NCI-H82 (cell line): Measurements from ENCODE around the gene SEPTIN8.
A peak's percentile ranks its signal among the peaks of the same experiment; 100 is the strongest.

Experiments
- DNase-seq: peaks from one replicate; lab custom pipeline; 2025; lab: John Stamatoyannopoulos, UW

The SEPTIN8 gene

GRCh38 chr5:132777209-132778069 is at the start of gene SEPTIN8:
SEPTIN8 (minus strand) TSS chr5:132777239; CDS start chr5:132777137, 102 bp downstream.
- DNase-seq, result peak; percentile 48

DNA sequence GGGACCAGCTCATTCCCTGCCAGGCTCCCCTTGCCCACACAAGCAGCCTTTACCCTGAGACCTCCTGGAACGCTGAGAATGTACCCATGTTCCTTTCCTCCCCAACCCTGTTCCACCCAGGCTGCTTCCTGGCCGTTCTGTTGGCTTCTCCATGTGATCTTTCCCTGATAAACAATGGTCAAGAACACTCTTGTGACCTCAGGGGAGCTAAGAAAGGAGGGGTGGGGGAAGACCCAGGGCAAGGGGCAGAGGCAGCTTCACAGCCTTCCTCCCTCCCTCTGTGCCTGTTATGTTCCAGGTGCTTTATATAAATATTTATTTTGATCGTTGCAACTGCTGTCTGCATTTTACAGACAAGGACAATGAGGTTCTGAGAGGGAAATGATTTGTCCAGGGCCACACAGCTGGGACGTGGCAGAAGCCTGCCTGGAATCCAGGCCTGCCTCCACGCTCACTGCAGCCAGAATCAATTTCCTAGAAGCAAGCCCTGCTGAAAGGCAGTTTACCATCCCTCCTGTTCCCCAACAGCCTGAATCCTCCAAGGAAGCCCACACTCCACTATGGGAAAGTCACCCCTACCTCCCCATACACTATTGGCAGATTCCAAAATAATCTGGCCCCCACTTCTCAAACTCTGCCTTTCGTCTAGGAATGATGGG is 49.5 kb upstream of the SEPTIN8 start:
- no peak for DNase-seq

GRCh38 chr5:132825834-132826391 is 48.9 kb upstream of the SEPTIN8 start:
- DNase-seq, result no peak

DNA sequence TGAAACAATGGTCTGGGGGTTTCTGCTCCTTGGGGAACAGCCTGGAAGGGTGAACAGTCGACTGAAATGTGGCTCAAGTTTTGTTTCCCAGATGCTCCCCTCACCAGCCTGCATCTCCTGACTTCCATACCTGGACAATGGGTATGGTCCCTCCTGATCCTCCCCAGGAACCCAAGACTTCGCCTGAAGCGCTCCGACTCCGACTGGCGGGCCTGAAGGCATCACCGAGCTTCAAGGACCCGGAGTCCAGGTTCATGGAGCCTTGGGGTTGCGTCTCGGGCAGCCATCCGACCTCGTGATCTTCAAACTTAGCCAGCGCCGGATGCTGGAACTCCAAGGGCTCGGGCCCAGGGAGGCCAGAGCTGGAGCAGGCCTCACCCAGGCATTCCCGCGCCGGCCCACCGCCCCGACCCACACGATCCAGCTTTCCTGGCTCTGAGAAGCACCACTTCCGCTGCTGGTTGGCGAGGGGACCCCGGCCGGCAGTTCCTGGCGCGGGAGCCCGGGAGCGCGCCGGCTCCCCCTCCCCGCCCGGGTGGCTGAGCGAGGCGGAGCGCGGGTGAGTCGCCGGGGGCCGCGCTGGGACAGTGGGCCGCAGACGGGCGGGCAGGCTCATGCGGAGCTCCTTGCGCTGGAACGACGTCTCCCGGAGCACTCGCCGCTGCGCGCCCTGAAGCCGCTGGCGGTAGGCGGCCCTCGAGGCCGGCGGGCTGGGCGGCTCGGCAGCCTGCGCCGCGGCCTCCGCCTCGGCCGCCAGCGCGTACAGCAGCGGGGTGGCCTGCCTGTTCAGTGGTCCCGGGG is 48.2 kb upstream of the SEPTIN8 start:
- no peak for DNase-seq

GRCh38 chr5:132824426-132824825 is 47.4 kb upstream of the SEPTIN8 start:
- no peak for DNase-seq

DNA sequence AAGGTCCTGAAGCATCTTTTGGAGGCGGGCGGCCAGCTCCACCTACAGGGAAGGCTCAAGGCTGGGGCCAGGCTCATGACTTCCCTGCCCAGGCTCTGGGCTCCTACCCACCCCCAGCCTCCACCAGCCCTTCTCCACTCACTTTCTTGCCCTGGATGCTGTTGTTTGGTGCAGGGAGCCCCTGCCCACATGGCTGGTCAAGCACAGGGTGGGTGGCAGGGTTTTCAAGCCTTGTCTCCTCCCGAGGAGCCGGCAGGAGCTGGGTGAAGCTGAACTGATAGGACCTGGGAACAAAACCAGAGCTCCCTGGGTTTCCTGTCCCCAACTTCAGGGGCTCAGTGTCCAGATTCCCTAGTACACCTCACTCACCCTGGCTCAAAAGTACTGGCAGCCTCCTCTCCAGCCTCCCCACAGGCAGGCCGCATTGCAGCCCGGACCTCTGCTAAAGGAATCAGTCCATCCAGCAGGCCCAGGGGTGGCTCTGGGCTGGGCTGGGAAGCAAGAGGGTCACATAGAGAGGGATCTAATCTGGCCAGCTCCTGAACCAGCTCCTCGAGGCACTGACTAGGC is 46.5 kb upstream of the SEPTIN8 start:
- DNase-seq, result no peak

DNA sequence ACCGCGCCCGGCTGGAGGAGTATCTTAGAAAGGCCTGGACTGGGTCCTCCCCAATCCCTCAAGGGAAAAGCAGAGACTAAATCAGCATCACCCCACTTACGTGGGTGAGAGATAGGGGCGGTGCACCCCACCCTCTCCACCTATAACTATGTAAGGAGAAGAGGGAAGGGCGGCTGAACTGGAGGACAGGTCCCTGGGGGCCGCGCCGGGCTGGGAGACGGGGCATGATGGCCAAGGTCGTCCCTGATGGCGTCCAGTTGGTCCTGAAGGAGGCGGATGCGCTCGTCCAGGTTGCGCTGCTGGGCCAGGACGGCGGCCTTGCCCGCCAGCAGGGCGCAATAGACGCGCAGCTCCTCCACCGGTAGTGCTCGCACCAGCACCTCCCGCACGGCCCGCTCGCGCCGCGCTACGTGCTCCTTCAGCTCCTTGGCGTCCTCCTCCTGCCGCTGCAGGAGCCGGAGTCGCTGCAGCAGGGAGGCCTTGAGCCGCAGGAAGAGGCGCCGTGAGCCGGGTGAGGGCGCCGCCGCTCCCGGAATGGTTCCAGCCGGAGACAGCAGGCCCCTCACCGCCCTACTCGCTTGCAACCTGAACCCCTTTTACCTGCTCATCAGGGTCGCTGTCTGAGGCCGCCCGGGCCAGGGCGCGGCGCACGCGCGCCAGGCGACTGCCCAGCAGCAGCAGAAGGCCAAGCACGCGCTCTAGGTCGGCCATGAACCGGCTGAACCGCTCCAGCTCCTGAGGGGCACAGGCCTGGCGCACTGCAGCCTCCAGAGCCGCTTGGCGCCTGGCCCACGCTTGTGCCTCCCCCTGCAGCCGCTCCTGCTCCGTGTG is 45.8 kb upstream of the SEPTIN8 start:
- no peak for DNase-seq

DNA sequence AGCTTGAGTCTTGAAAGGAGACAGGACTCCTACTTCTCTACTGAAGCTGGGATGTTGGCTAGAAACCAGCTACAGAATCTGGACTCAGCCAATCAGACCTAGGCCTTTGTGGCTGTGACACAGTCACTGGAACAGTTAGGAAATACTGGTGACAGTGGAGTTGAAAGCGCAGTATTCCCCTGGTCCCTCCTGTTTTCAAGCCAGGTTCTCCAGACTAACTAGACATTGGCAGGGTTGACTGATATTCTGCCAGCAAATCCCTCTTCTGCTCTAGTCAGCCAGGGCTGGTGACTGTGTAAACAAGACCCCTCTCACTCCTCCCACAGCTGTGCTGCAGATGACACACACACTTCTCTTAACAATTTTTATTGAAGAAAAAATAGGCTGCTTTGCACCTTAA is 44.8 kb upstream of the SEPTIN8 start:
- no peak for DNase-seq

DNA sequence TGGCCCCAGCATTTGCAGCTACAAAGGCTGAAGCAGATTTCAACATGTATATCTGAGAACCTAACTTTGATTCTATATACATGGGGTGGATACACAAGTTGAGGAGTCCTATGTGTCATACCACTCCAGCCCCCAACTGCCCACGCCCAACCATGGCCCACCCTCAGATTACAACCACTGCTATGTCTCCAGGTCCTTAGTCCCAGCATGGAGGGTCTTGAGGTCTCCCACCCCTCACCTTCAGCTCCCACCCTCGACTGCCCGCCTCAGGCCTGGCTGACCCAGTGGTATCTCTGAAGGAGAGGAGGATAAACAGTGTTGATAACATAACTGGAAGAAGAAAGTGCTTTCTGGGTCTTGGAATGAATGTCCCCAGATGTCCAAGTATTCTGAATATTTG is 44.3 kb upstream of the SEPTIN8 start:
- no peak for DNase-seq

DNA sequence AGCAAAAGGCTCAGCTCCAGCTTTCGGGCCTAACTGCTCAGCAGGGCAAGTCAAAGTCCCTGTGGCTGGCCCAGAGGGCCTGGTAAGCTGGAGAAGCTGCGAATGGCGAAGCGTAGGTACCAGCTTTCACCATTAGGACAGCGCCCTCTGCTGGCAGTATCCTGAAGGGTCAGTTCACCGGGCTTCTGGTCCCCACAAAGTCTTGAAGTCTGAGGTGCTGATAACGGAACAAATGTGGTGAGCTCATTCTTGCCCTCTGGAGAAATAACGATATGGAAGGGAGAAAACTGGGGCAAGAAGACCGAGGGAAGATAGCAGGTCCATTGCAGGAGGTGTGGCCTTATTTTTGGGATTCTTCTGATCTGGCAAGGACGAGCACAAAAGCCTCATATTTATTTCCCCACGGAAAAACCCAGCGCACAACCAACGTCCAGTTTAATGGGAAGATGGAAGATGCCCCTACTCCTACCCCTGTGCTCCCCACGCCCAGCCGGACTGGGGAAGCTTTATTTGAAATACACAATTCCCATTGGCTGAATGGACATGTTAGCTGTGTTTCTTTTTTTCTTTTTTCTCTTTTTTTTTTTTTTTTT is 43.2 kb upstream of the SEPTIN8 start:
- peak; percentile 94 for DNase-seq

GRCh38 chr5:132819468-132819867 is 42.4 kb upstream of the SEPTIN8 start:
- DNase-seq, result no peak

DNA sequence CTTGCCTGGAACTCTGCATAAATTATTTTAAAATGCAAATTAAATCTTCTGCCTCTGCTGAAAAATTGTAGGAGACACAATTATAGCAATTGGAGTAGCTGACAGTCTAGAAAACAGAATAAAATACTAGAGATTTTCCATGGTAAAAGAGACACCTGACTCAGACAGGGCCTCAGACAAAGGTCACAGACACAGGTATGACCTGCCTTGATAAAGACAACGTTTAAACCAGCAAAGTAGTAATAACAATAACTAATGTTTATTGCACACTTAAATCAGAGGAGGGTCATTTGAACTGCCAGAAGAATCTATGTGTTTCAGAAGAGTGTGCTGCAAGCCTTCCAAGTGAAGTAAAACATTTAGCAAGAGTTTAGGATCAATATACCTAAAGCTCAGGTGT is 40.0 kb upstream of the SEPTIN8 start:
- DNase-seq, result no peak

GRCh38 chr5:132816554-132816953 is 39.5 kb upstream of the SEPTIN8 start:
- DNase-seq, result no peak

- no peak for DNase-seq
Measured at GRCh38 chr5:132816083-132816482, 39.0 kb upstream of the SEPTIN8 start.

DNA sequence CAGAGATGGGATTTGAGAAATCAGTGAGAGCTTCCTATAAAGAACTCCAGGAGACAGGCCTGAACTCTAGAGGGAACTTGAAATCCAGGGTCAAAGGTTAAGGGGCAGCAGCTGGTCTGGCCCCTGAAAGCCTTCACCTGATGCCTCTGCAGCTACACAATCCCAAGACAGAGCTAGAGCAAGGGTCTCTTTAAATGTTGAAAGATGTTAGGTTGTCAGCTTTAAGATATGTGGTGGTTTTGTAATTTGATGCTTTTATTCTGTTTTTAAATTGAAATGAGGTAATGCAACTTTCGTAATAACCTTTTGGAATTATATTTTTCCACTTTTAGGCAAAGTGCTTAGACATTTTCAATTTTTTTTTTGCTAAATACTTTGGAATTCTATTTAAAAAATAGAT is 38.4 kb upstream of the SEPTIN8 start:
- DNase-seq, result no peak

DNA sequence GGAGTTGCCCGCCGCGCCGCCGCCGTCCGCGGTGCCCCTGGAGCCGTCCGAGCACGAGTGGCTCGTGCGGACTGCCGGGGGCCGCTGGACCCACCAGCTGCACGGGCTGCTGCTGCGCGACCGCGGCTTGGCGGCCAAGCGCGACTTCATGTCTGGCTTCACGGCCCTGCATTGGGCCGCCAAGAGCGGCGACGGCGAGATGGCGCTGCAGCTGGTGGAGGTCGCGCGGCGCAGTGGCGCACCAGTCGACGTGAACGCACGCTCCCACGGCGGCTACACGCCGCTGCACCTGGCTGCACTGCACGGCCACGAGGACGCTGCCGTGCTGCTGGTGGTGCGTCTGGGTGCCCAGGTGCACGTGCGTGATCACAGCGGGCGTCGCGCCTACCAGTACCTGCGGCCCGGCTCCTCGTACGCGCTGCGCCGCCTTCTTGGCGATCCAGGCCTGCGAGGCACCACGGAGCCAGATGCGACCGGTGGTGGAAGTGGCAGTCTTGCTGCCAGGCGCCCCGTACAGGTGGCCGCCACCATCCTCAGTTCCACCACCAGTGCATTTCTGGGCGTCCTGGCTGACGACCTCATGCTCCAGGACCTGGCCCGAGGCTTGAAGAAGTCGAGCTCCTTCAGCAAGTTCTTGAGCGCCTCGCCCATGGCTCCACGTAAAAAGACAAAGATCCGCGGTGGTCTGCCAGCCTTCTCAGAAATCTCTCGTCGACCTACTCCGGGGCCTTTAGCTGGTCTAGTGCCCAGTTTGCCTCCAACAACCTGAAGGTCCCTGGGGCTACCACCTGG is 37.7 kb upstream of the SEPTIN8 start:
- no peak for DNase-seq

GRCh38 chr5:132813599-132814502 is 36.8 kb upstream of the SEPTIN8 start:
- peak; percentile 43 for DNase-seq

DNA sequence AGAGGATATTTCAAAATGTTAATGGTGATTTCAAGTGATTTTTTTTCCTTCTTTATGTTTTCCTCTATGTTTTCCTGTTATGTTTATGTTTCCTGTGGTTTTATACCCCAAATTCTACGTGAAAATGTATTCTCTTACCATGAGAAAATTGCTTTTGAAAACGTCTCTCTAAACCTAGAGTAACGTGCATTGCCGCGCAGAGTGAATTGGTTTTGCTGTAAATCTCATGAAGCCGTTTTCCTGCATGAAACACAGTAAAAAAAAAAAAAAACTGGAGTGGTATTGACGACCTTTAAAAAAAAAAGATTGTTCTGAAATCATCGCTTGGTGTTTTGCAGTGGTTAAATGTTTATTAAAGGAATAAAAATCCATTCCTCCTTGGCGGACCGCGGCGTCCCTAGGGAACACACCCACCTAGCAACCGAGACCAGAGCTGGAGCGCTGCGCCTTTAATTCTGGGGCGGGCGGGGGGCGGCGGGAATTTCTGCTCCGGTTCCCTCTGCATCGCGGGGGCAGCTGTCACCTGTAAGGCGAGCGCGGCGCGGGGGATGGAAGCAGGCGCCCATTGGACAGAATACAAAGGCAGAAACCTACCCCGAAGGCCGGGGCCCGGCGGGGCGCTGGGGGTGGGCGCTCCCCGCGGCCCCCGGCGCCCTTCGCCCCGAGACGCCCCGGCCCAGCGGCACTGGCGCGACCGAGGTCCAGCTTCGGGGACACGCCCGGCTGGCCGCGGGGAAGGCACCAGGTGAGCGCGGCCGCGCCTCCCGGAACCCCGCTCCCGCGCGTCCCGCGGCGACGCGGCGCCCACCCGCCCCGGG is 36.0 kb upstream of the SEPTIN8 start, which contains the start of gene SOWAHA:
SOWAHA (plus strand) TSS at position 522 of the 818 bp plus-strand sequence. CDS start 320 bp downstream, outside the sequence.
- DNase-seq, result peak; percentile 62
